GM12891 (cell line): ENCODE data around the gene NOSIP.

ENCODE experiments used
- DNase-seq: peaks from one replicate; pipeline ENCODE4 v3.0.0; 2011; ENCODE audit warnings: low spot score; ENCODE audit not compliant: insufficient read length
- FAIRE-seq: peaks from 2 replicates; lab custom pipeline; 2011; peaks lifted over from hg19 to GRCh38; lab: Jason Lieb, UNC
- PAX5 ChIP-seq: IDR thresholded peaks from 2 replicates; pipeline ENCODE4 v1.6.1; 2011; ENCODE audit warnings: low read length, moderate library complexity, mild to moderate bottlenecking; ENCODE audit not compliant: insufficient read depth, severe bottlenecking
- POLR2A ChIP-seq: IDR thresholded peaks from 2 replicates; pipeline ENCODE4 v1.6.1; 2011; ENCODE audit warnings: low read depth, low read length, control low read depth
- POLR2AphosphoS5 ChIP-seq: IDR thresholded peaks from 2 replicates; pipeline ENCODE4 v1.6.1; 2011; ENCODE audit warnings: low read depth, low read length, control low read depth
- POU2F2 ChIP-seq: IDR thresholded peaks from 2 replicates; pipeline ENCODE4 v1.6.1; 2011; ENCODE audit warnings: low read depth, mild to moderate bottlenecking, control low read depth, low read length, moderate library complexity
- SPI1 ChIP-seq: IDR thresholded peaks from 2 replicates; pipeline ENCODE4 v1.6.1; 2011; ENCODE audit warnings: low read depth, low read length, control low read depth
- TAF1 ChIP-seq: IDR thresholded peaks from 2 replicates; pipeline ENCODE4 v1.6.1; 2011; ENCODE audit warnings: low read depth, low read length, control low read depth

NOSIP gene

DNA sequence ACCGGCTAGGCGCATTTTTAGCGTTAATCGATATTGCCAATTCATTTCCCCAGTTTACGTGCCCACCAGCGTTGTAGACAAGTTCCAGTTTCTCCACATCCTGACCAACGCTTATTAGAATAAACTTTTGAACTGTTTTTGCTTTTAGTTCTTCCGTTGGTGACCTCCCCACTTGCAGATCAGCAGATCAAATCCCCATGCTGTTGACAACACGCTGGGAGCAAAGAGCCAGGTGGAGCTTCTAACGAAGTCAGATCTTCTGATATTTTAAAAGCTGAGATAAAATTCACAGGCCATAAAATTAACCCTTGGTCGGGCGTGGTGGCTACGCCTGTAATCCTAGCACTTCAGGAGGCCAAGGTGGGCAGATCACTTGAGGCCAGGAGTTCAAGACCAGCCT is 31.3 kb downstream of the NOSIP start:
- FAIRE-seq (no peak), DNase-seq (no peak)
- no peak for TF ChIP-seq POLR2AphosphoS5
- no peak for TF ChIP-seq SPI1
- TF ChIP-seq POLR2A = no peak
- TF ChIP-seq POU2F2 = no peak
- TF ChIP-seq TAF1 = no peak
- no peak for TF ChIP-seq PAX5

DNA sequence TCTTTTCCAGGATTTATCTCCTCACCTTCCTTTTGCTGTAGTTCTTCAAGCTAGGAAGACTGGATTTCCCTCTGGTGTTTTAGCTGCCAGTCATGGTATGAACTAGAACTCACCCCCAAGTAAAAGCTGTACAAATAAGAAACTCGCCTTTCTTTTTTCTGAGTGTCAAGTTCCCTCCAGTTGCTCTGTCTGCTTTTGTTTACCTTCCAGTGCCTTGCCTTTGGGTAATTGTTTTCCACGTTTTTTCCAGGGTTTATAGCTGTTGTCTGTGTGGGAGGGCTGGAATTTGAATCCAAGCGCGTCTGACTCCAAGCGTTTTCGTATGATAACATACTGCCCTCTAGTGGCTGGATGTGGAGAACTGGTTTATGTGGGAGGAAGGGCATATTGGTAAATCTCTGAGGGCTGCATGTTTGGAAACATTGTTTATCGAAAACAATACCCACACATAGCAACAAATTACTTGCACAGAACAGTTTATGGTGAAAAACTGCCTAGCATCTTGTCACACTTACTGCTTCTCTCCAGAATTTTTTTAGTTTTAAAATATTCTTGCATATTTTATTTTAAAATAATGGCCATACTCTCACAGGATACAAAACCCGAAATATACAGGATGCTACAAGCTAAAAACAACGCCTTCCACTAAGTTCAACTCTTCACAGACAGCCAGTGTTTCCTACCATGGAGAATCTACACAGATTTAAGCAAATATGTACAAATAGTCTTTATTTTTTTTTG is 33.4 kb downstream of the NOSIP start:
- FAIRE-seq (peak; percentile 85), DNase-seq (no peak)
- TF ChIP-seq TAF1 (no peak), SPI1 (no peak), PAX5 (no peak), POU2F2 (no peak), POLR2A (no peak), POLR2AphosphoS5 (no peak)

DNA sequence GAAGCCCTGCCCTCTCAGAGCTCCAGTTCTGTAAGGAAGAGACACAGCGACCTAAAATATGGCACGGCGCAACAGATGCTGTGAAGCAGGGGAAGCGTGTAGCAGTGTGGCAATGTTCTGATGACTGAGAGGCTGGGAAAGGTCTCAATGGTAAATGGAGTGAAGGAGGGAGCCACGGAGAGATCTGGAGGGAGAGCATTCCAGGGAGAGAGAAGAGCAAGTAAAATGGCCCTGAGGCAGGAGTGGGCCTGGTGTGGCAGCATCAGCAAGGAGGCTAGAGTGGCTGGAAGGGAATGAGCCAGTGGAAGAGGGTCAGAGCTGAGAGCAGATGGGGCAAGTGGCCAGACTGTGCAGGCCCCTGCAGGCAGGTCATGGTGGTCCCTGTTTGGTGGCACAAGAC is 36.2 kb downstream of the NOSIP start:
- TF ChIP-seq POU2F2 = no peak
- no peak for TF ChIP-seq SPI1
- no peak for TF ChIP-seq POLR2AphosphoS5
- no peak for TF ChIP-seq TAF1
- no peak for TF ChIP-seq POLR2A
- TF ChIP-seq PAX5 = no peak
- DNase-seq = no peak
- FAIRE-seq = no peak

DNA sequence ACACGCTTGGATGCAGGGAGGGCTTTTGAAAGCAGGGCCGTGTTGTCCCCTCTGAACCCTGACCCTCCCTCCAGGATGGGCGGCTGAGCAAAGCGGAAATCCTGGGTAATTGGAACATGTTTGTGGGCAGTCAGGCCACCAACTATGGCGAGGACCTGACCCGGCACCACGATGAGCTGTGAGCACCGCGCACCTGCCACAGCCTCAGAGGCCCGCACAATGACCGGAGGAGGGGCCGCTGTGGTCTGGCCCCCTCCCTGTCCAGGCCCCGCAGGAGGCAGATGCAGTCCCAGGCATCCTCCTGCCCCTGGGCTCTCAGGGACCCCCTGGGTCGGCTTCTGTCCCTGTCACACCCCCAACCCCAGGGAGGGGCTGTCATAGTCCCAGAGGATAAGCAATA is 37.3 kb downstream of the NOSIP start:
- TF ChIP-seq POLR2AphosphoS5 (no peak), TAF1 (no peak), SPI1 (no peak), POU2F2 (no peak), POLR2A (no peak), PAX5 (no peak)
- FAIRE-seq (no peak), DNase-seq (no peak)

DNA sequence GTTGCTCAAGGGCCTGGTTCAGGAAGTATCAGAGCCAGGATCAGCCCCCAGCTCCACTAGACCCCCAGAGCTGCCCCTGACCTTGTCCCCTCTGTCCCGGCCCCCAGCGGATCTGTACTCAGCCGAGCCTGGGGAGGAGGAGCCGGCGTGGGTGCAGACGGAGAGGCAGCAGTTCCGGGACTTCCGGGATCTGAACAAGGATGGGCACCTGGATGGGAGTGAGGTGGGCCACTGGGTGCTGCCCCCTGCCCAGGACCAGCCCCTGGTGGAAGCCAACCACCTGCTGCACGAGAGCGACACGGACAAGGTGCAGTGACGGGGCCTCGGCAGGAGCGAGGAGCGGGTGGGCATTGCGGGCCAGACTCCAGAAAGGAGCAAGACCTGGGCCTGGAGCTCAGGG is 37.9 kb downstream of the NOSIP start:
- TF ChIP-seq POU2F2 = no peak
- no peak for TF ChIP-seq PAX5
- TF ChIP-seq SPI1 = no peak
- no peak for TF ChIP-seq POLR2AphosphoS5
- TF ChIP-seq TAF1 = no peak
- no peak for TF ChIP-seq POLR2A
- DNase-seq (no peak), FAIRE-seq (no peak)

DNA sequence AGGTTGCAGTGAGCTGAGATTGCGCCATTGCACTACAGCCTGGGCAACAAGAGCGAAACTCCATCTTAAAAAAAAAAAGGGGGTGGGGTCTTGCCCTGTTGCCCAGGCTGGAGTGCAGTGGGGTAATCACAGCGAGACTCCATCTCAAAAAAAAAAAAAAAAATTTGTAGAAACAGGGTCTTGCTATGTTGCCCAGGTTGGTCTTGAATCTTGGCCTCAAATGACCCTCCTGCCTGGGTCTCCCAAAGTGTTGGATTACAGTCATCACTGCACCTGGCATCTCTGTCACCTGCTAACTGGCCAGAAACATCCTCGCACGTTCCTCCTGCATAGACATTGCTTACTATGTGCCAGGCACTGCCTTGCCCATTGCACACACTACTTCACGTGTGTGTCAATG is 38.4 kb downstream of the NOSIP start:
- DNase-seq (no peak), FAIRE-seq (peak; percentile 62)
- TF ChIP-seq SPI1 (no peak), PAX5 (no peak)

DNA sequence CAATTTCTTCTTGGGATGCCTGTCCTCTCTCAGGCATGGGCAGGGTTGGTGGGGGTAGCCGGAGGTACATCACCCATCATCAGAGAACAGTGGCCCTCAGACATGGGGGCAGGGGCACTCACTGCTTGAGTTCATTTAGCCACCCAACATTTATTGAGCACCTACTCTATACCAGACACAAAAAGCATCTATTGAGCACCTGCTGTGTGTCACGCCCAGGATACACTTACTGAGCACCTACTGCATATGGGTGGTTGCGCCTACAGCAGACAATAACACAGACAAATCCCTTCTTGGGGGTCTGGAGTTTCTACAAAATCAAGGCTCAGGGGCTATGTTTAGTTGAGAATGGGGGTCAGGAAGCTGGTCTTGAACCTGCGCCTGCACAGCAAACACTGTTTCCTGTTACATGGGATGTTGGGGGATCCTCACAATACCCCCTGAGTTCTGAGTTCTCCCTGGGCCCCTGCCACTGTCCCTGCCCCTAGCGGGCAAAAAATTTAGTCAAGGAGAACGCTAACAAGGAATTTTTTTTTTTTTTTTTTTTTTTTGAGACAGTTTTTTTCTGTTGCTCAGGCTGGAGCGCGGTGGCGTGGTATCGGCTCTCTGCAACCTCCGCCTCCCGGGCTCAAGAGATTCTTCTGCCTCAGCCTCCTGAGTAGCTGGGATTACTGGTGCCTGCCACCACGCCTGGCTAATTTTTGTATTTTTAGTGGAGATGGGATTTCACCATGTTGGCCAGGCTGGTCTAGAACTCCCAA is 41.0 kb downstream of the NOSIP start:
- TF ChIP-seq SPI1 (no peak), POLR2A (no peak), TAF1 (no peak), POLR2AphosphoS5 (no peak), PAX5 (no peak), POU2F2 (no peak)
- DNase-seq = no peak
- no peak for FAIRE-seq

DNA sequence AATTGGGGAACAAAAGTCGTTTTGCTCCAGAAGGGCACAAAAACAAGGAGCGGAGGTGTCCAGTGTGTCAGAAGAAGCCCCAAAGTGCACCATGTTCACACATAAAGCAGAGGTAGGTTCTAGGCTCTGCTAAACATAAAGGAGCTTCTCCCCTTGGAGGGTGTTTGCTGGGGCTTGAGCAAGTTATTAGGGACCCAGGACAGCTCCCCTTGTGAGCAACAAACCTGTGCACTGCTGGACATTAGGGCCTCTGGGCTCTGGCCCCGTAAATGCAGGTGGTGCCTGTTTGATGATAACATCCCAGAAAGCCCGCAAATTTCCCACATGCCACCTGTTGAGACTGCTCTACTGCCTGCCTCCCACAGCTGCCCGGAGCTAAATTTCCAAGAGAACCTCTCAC is 41.7 kb downstream of the NOSIP start:
- DNase-seq (no peak), FAIRE-seq (no peak)
- no peak for TF ChIP-seq SPI1
- TF ChIP-seq TAF1 = no peak
- no peak for TF ChIP-seq PAX5
- no peak for TF ChIP-seq POLR2AphosphoS5

DNA sequence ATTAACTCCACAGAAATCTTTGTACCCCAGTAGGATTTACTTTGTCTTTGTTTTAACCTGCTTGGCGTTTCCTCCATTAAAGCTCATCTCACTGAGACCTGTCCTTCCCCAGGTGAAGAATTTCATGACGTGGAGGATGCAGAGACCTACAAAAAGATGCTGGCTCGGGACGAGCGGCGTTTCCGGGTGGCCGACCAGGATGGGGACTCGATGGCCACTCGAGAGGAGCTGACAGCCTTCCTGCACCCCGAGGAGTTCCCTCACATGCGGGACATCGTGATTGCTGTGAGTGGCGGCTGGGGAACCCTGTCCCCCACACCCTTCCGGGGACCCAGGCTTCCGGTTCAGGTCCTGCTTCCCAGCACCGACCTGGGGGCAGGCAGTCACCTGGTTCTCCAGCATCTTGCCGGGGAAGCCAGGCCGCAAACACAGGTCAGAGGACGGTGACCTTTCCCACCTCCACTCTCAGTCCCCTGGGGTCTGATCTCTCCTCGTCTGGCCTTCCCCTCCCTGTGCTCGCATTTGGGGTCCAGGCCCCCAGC is 43.4 kb downstream of the NOSIP start:
- DNase-seq = no peak
- TF ChIP-seq POLR2A (no peak), PAX5 (no peak), POLR2AphosphoS5 (no peak), POU2F2 (no peak), SPI1 (no peak), TAF1 (no peak)
- FAIRE-seq = no peak
